HEK293 (cell line): ENCODE measurements around the gene FAM32A.

ENCODE experiments used
- CTCF ChIA-PET: fragments of 350-600 bp; formaldehyde crosslinking; extraction: SDS; loops from one replicate; lab custom pipeline; 2021; ENCODE audit warnings: antibody characterized with exemption; lab: Yijun Ruan, JAX
- POLR2A ChIA-PET: fragments of 300-600 bp; formaldehyde crosslinking; extraction: SDS; loops from one replicate; lab custom pipeline; 2020; ENCODE audit warnings: antibody characterized with exemption, inconsistent platforms; lab: Yijun Ruan, JAX
- H3K27ac ChIP-seq: fragments of 200-500 bp; sonication (Bioruptor generic); 2 replicates; pipeline ENCODE4 v1.5.1; 2014; ENCODE audit warnings: low read depth, low read length, control low read depth, inconsistent platforms; ENCODE audit errors: extremely low read depth
- H3K36me3 ChIP-seq, 2 experiments: fragments of 200-500 bp in 1 of 2; sonication (Bioruptor generic) in 1 of 2; 1 replicate in 1 of 2; 2 replicates in 1 of 2; pipeline ENCODE4 v1.5.1; 2014 to 2017; ENCODE audit warnings: inconsistent platforms in 2 of 2, low read length in 2 of 2; ENCODE audit not compliant: control insufficient read depth in 2 of 2, insufficient read depth in 1 of 2
- H3K4me1 ChIP-seq: fragments of 200-500 bp; sonication (Bioruptor generic); 2 replicates; pipeline ENCODE4 v1.5.1; 2014; ENCODE audit warnings: mild to moderate bottlenecking, low read length, inconsistent platforms; ENCODE audit not compliant: control insufficient read depth, insufficient read depth
- H3K4me3 ChIP-seq: 2 replicates; pipeline ENCODE4 v1.5.1; 2011; ENCODE audit warnings: low read depth, mild to moderate bottlenecking, control low read depth, low read length, moderate library complexity
- H3K9me3 ChIP-seq: fragments of 200-500 bp; sonication (Bioruptor generic); 2 replicates; pipeline ENCODE4 v1.5.1; 2014; ENCODE audit warnings: low read depth, low read length, inconsistent platforms; ENCODE audit not compliant: control insufficient read depth, insufficient read depth
- HOXD13 ChIP-seq: sonication (generic); formaldehyde crosslinking; IDR thresholded peaks from 2 replicates; pipeline ENCODE4 v1.8.0; 2022; ENCODE audit warnings: missing genetic modification reagents, borderline replicate concordance
- SCRT1 ChIP-seq: fragments of 450-650 bp; formaldehyde crosslinking; IDR thresholded peaks from 2 replicates; pipeline ENCODE4 v1.5.1; 2016; ENCODE audit warnings: missing biosample characterization, missing genetic modification characterization, borderline replicate concordance
- SCRT2 ChIP-seq: fragments of 450-650 bp; formaldehyde crosslinking; IDR thresholded peaks from 2 replicates; pipeline ENCODE4 v1.5.1; 2016; ENCODE audit warnings: missing biosample characterization, missing genetic modification characterization
- SP2 ChIP-seq: fragments of 450-650 bp; formaldehyde crosslinking; IDR thresholded peaks from 2 replicates; pipeline ENCODE4 v1.5.1; 2016; ENCODE audit warnings: missing biosample characterization, missing genetic modification characterization
- ZNF138 ChIP-seq: fragments of 450-650 bp; formaldehyde crosslinking; IDR thresholded peaks from 2 replicates; pipeline ENCODE4 v1.5.1; 2016; ENCODE audit warnings: missing biosample characterization, missing genetic modification characterization, borderline replicate concordance
- ZNF335 ChIP-seq: fragments of 450-650 bp; formaldehyde crosslinking; conservative IDR thresholded peaks from 2 replicates; pipeline ENCODE4 v1.5.1; 2016; ENCODE audit warnings: missing biosample characterization, missing genetic modification characterization
- ZNF350 ChIP-seq: fragments of 450-650 bp; formaldehyde crosslinking; IDR thresholded peaks from 2 replicates; pipeline ENCODE4 v1.5.0; 2017; ENCODE audit warnings: missing biosample characterization, mild to moderate bottlenecking, missing genetic modification characterization
- TF ChIP-seq, protein P1 (sequence below): fragments of 450-650 bp; IDR thresholded peaks from 2 replicates; pipeline ENCODE4 v1.5.1; 2018; ENCODE audit warnings: missing biosample characterization, mild to moderate bottlenecking, missing genetic modification characterization
- TF ChIP-seq, protein P2 (sequence below): fragments of 450-650 bp; formaldehyde crosslinking; IDR thresholded peaks from 2 replicates; pipeline ENCODE4 v1.5.1; 2016; ENCODE audit warnings: missing biosample characterization, missing genetic modification characterization
- TF ChIP-seq, protein P3 (sequence below): fragments of 450-650 bp; formaldehyde crosslinking; IDR thresholded peaks from 2 replicates; pipeline ENCODE4 v1.5.1; 2016; ENCODE audit warnings: missing biosample characterization, missing genetic modification characterization
- TF ChIP-seq, protein P4 (sequence below): fragments of 450-650 bp; formaldehyde crosslinking; IDR thresholded peaks from 2 replicates; pipeline ENCODE4 v1.5.1; 2016; ENCODE audit warnings: missing biosample characterization, missing genetic modification characterization

FAM32A gene

DNA sequence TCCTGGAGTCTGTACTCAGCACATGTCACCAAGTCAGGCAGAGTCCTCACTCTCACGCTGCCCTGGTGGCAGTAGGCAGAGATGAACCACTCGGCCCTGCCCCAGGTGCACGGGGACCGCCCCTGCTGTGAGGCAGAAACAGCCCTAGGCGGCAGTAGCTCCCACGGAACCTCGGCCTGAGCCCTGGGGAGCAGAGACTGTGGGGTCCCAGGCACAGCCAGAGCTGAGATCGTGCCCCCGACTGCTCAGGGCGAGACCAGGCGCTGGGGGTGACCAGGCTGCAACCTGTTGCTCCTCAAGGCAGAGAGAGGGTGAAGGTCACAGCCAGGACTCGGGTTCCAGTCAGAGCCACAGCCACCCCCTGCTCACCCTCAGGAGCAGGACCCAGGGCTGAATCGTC is 47.4 kb downstream of the FAM32A start:
- H3K4me3 ChIP-seq = no peak overlapping the region
- H3K27ac ChIP-seq = no peak overlapping the region
- H3K36me3 ChIP-seq = peaks cover 0 to 76% of the 10 kb centered on the region in 2 experiments; a peak in 2 of 3 replicates
- no peaks in the 10 kb centered on the region for H3K9me3 ChIP-seq
- TF ChIP-seq SCRT2 (peak; percentile 97), SCRT1 (tag by site-specific recombination) (peak; percentile 88), SP2 (tag by site-specific recombination) (no peak), ZNF350 (tag by site-specific recombination) (no peak), HOXD13 (CRISPR knock-in tag) (no peak), ZNF335 (tag by site-specific recombination) (no peak), ZNF138 (tag by site-specific recombination) (no peak)
- TF ChIP-seq, protein P1, sequence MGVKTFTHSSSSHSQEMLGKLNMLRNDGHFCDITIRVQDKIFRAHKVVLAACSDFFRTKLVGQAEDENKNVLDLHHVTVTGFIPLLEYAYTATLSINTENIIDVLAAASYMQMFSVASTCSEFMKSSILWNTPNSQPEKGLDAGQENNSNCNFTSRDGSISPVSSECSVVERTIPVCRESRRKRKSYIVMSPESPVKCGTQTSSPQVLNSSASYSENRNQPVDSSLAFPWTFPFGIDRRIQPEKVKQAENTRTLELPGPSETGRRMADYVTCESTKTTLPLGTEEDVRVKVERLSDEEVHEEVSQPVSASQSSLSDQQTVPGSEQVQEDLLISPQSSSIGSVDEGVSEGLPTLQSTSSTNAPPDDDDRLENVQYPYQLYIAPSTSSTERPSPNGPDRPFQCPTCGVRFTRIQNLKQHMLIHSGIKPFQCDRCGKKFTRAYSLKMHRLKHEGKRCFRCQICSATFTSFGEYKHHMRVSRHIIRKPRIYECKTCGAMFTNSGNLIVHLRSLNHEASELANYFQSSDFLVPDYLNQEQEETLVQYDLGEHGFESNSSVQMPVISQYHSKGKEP = no peak
- TF ChIP-seq, protein P2, sequence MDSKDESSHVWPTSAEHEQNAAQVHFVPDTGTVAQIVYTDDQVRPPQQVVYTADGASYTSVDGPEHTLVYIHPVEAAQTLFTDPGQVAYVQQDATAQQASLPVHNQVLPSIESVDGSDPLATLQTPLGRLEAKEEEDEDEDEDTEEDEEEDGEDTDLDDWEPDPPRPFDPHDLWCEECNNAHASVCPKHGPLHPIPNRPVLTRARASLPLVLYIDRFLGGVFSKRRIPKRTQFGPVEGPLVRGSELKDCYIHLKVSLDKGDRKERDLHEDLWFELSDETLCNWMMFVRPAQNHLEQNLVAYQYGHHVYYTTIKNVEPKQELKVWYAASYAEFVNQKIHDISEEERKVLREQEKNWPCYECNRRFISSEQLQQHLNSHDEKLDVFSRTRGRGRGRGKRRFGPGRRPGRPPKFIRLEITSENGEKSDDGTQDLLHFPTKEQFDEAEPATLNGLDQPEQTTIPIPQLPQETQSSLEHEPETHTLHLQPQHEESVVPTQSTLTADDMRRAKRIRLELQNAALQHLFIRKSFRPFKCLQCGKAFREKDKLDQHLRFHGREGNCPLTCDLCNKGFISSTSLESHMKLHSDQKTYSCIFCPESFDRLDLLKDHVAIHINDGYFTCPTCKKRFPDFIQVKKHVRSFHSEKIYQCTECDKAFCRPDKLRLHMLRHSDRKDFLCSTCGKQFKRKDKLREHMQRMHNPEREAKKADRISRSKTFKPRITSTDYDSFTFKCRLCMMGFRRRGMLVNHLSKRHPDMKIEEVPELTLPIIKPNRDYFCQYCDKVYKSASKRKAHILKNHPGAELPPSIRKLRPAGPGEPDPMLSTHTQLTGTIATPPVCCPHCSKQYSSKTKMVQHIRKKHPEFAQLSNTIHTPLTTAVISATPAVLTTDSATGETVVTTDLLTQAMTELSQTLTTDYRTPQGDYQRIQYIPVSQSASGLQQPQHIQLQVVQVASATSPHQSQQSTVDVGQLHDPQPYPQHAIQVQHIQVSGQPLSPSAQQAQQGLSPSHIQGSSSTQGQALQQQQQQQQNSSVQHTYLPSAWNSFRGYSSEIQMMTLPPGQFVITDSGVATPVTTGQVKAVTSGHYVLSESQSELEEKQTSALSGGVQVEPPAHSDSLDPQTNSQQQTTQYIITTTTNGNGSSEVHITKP (tag by site-specific recombination) = no peak
- TF ChIP-seq, protein P3, sequence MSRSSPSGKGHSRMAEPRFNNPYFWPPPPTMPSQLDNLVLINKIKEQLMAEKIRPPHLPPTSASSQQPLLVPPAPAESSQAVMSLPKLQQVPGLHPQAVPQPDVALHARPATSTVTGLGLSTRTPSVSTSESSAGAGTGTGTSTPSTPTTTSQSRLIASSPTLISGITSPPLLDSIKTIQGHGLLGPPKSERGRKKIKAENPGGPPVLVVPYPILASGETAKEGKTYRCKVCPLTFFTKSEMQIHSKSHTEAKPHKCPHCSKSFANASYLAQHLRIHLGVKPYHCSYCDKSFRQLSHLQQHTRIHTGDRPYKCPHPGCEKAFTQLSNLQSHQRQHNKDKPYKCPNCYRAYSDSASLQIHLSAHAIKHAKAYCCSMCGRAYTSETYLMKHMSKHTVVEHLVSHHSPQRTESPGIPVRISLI (tag by site-specific recombination) = no peak
- no peaks in the 10 kb centered on the region for H3K4me1 ChIP-seq
- ChIA-PET POLR2A (no interaction called here), CTCF (interaction anchor here (1.0 kb wide), 1 partner anchor 191 kb away, joined by 3 read pairs; no protein-coding TSS in a partner anchor)

DNA sequence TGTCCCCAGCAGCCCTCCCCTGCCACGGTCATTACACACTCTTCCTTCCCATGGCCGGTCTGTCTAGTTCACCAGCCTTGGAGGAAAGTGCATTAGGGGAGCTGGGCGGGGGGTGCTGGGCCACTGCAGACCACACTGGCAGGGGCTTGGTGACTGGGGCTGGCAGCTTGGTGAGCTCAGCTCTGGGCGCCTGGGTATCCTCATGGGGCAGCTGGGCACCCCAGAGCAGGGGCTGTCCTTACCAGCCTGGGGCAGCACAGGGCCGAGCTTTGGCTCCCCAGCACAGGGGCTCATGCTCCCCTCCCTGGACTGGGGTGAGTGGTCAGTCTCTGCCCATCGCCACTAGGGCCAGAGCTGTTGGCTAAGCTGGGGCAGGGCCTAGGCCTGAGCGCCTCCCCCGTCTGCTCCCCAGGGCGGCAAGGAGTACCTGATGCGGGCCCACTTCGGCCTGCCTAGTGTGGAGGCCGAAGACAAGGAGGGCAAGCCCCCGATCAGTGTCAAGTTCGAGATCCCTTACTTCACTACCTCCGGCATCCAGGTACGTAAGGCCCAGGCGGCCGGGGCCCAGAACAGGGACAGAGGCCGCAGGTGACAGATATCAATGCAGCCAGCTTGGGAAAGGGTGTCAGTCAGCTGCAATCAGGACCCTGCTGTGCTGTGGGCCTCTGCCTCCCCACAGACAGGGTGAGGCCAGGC is 48.0 kb downstream of the FAM32A start:
- CTCF ChIA-PET = no interaction called here
- TF ChIP-seq, protein P4, sequence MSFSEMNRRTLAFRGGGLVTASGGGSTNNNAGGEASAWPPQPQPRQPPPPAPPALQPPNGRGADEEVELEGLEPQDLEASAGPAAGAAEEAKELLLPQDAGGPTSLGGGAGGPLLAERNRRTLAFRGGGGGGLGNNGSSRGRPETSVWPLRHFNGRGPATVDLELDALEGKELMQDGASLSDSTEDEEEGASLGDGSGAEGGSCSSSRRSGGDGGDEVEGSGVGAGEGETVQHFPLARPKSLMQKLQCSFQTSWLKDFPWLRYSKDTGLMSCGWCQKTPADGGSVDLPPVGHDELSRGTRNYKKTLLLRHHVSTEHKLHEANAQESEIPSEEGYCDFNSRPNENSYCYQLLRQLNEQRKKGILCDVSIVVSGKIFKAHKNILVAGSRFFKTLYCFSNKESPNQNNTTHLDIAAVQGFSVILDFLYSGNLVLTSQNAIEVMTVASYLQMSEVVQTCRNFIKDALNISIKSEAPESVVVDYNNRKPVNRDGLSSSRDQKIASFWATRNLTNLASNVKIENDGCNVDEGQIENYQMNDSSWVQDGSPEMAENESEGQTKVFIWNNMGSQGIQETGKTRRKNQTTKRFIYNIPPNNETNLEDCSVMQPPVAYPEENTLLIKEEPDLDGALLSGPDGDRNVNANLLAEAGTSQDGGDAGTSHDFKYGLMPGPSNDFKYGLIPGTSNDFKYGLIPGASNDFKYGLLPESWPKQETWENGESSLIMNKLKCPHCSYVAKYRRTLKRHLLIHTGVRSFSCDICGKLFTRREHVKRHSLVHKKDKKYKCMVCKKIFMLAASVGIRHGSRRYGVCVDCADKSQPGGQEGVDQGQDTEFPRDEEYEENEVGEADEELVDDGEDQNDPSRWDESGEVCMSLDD (tag by site-specific recombination) = no peak
- Histone ChIP-seq H3K27ac (no peak overlapping the region), H3K4me1 (no peaks in the 10 kb centered on the region), H3K4me3 (no peak overlapping the region), H3K9me3 (no peaks in the 10 kb centered on the region), H3K36me3 (peaks cover 0 to 69% of the 10 kb centered on the region in 2 experiments; a peak in 2 of 3 replicates)
- POLR2A ChIA-PET = no interaction called here
